ENCODE data around the gene TTLL3. TPM values are rescaled to one million over a fixed set of nuclear protein-coding genes. Genes with fewer than 3 reads are reported as not detected.

The TTLL3 gene
- polyA plus RNA-seq, 1 of the 3 experiments (the other 2 are of a cell fraction), result 41.6 TPM

- no peak for TF ChIP-seq NRF1 (IDR thresholded peaks at IDR 0.05; ENCODE audit: low read depth, low read length)
- TF ChIP-seq YY1 (IDR thresholded peaks at IDR 0.05; ENCODE audit: low read depth), result no peak
- TF ChIP-seq ZBTB33 (IDR thresholded peaks at IDR 0.05; ENCODE audit: borderline replicate concordance, low read depth), result no peak
- no peak for TF ChIP-seq FOXM1 (IDR thresholded peaks at IDR 0.05; ENCODE audit: low read depth)
These were observed 32.4 kb upstream of the TTLL3 start (continued) for GRCh38 chr3:9777694-9778021.

- H3K9ac ChIP-seq, result no peak overlapping the region
- H3K79me2 ChIP-seq (ENCODE audit: insufficient read depth), result no peaks in the 10 kb centered on the region
- H3K36me3 ChIP-seq (replicated peaks in 1 of 2; ENCODE audit: control insufficient read depth in 1 of 2, insufficient read depth in 2 of 2, low read length in 1 of 2), result peaks cover 13 to 20% of the 10 kb centered on the region in 2 experiments
- no peaks in the 10 kb centered on the region for H4K20me1 ChIP-seq (ENCODE audit: insufficient read depth)
- H3K4me3 ChIP-seq (ENCODE audit: low read depth in 2 of 2, low read length in 1 of 2), result no peak overlapping the region
- CTCF ChIA-PET, result no interaction called here
- no peaks in the 10 kb centered on the region for H3K4me1 ChIP-seq (ENCODE audit: control insufficient read depth in 1 of 2, insufficient read depth in 2 of 2, low read depth in 1 of 2, low read length in 1 of 2)
- no peak overlapping the region for H2AFZ ChIP-seq (ENCODE audit: low read depth)
- no peaks in the 10 kb centered on the region for H3K9me3 ChIP-seq
- H3K9me2 ChIP-seq, result no peaks in the 10 kb centered on the region
- POLR2A ChIA-PET, result interaction anchor here (1.1 kb wide), 2 partner anchors 9 to 11 kb away, joined by 3 to 4 read pairs; partner anchors contain the start of gene CAMK1
- no peak for DNase-seq
- H3F3A ChIP-seq (replicated peaks; ENCODE audit: insufficient read depth), result peaks cover 13% of the 10 kb centered on the region
- no peaks in the 10 kb centered on the region for H3K27me3 ChIP-seq (ENCODE audit: insufficient read depth)
- TF ChIP-seq GATA2 (CRISPR knock-in tag; IDR thresholded peaks at IDR 0.05) (no peak), MXI1 (IDR thresholded peaks at IDR 0.05; ENCODE audit: low read depth, low read length) (no peak), TAF1 (IDR thresholded peaks at IDR 0.05; ENCODE audit: borderline replicate concordance, low read depth, low read length) (no peak), SIN3A (IDR thresholded peaks at IDR 0.05; ENCODE audit: borderline replicate concordance, low read depth, low read length) (no peak), GABPA (IDR thresholded peaks at IDR 0.05; ENCODE audit: low read depth) (no peak), TEAD4 (IDR thresholded peaks at IDR 0.05; ENCODE audit: borderline replicate concordance, insufficient read depth) (no peak)
- TF ChIP-seq, protein P1, sequence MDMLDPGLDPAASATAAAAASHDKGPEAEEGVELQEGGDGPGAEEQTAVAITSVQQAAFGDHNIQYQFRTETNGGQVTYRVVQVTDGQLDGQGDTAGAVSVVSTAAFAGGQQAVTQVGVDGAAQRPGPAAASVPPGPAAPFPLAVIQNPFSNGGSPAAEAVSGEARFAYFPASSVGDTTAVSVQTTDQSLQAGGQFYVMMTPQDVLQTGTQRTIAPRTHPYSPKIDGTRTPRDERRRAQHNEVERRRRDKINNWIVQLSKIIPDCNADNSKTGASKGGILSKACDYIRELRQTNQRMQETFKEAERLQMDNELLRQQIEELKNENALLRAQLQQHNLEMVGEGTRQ (IDR thresholded peaks at IDR 0.05; ENCODE audit: borderline replicate concordance, low read depth, low read length), result no peak
- no peak overlapping the region for H3K4me2 ChIP-seq
- 82% methylated on average over 5 of the region's 5 CpGs for WGBS (ENCODE audit: low lambda C conversion rate)
- H3K27ac ChIP-seq (ENCODE audit: low read depth in 2 of 2, low read length in 1 of 2), result peak overlapping the region in 1 of 2 experiments; percentile 6; a peak in 1 of 4 replicates
These were observed 31.7 kb upstream of the TTLL3 start for GRCh38 chr3:9778143-9779074.
